Progenitor cell of endocrine pancreas (in vitro differentiated cells): ENCODE measurements around the gene SDK2. TPM values are rescaled to one million over a fixed set of nuclear protein-coding genes. Genes with fewer than 3 reads are reported as not detected.

Source experiments
- DNase-seq: peaks from one replicate; pipeline ENCODE4 v3.0.0; 2021; ENCODE audit warnings: low spot score; ENCODE audit not compliant: unreplicated experiment
- H3K27ac Mint-ChIP-seq: 2 replicates; pipeline ENCODE4 v1.8.0; 2021; ENCODE audit warnings: mild to moderate bottlenecking, moderate library complexity, mixed read lengths
- H3K27me3 Mint-ChIP-seq: 2 replicates; pipeline ENCODE4 v1.8.0; 2021; ENCODE audit warnings: mixed read lengths
- H3K36me3 Mint-ChIP-seq: 2 replicates; pipeline ENCODE4 v1.8.0; 2022; ENCODE audit warnings: mixed read lengths; ENCODE audit not compliant: insufficient read depth
- H3K4me1 Mint-ChIP-seq: 2 replicates; pipeline ENCODE4 v1.8.0; 2021; ENCODE audit warnings: low read depth, mixed read lengths
- H3K4me3 Mint-ChIP-seq: 2 replicates; pipeline ENCODE4 v1.8.0; 2021; ENCODE audit warnings: low read depth, mild to moderate bottlenecking, moderate library complexity, mixed read lengths
- H3K9me3 Mint-ChIP-seq: 2 replicates; pipeline ENCODE4 v1.8.0; 2021; ENCODE audit warnings: low read depth, mixed read lengths
- CTCF ChIP-seq: fragments of 200-600 bp; sonication (generic); IDR thresholded peaks from one replicate; pipeline ENCODE4 v1.5.0; 2021; ENCODE audit warnings: antibody characterized with exemption, mild to moderate bottlenecking; ENCODE audit not compliant: unreplicated experiment
- total RNA-seq: library from RNA; stranded (reverse); gene quantifications from 2 replicates; pipeline ENCODE4 v1.2.1, GENCODE V29; 2021

Gene SDK2
- total RNA-seq, 1 donor from 2014 or later, result 6.7 TPM

DNA sequence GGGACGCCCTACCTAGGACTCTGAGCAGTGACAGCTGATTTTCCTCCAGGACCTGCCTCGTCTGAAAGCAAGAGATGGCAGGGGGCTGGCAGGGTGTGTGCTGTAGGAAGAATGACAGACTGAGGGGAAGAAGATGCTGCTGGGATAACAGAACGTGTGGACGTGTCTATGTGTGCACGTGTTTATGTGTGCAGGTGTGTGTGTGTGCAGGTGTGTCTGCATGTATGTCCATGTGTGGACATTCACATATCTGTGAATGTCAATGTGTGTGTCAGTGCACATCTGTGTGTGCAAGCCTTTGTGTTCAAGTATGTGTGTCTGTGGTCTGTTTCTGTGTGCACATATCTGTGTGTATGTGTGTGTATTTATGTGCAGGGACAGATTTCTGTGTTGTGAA lies 132.5 kb downstream of the SDK2 start:
- DNase-seq, result no peak
- H3K36me3 Mint-ChIP-seq, result no peaks in the 10 kb centered on the region
- H3K27ac Mint-ChIP-seq, result no peak overlapping the region
- peaks cover 3% of the 10 kb centered on the region for H3K27me3 Mint-ChIP-seq
- TF ChIP-seq CTCF, result no peak
- H3K4me1 Mint-ChIP-seq, result peaks cover 8% of the 10 kb centered on the region
- H3K9me3 Mint-ChIP-seq, result no peaks in the 10 kb centered on the region
- no peak overlapping the region for H3K4me3 Mint-ChIP-seq

- no peak overlapping the region for H3K4me3 Mint-ChIP-seq
- no peak for TF ChIP-seq CTCF
- no peak for DNase-seq
- no peaks in the 10 kb centered on the region for H3K9me3 Mint-ChIP-seq
- H3K36me3 Mint-ChIP-seq, result no peaks in the 10 kb centered on the region
- H3K27me3 Mint-ChIP-seq, result peaks cover 3% of the 10 kb centered on the region
- peaks cover 11% of the 10 kb centered on the region for H3K4me1 Mint-ChIP-seq
- no peak overlapping the region for H3K27ac Mint-ChIP-seq
Measured at GRCh38 chr17:73510981-73511718, 133.1 kb downstream of the SDK2 start.

DNA sequence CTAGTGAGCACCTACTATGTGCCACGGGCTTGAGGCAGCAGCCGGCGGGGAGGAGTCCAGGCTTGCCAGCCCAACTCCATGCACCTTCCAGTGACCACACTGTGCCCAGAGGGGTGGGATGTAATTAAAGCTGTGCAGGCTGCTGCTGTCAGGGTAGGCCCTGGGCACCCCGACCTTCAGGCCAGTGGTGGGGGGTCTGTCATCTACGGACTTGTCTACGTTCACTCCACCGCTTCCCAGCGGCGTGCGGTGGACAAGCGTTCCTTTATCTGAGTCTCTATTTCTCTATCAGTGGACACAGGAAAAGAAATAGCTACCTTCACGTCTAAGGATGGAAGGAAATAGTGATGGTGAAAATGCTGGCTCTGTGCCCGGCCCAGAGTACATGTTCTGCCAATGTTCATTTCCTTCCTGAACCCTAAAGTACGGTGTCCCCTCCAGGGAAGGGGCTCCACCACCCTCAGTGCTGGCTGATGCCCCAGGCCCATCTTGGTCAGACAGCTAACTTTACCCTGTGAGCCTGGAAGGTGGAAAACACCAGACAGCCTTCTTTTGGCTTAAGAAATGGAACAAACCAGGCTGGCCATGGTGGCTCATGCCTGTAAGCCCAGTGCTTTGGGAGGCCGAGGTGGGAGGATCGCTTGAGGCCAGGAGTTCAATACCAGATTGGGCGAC lies 135.2 kb downstream of the SDK2 start:
- no peak for DNase-seq
- Mint-ChIP-seq H3K36me3 (no peaks in the 10 kb centered on the region), H3K4me3 (no peak overlapping the region), H3K4me1 (peaks cover 11% of the 10 kb centered on the region), H3K9me3 (no peaks in the 10 kb centered on the region), H3K27ac (no peak overlapping the region), H3K27me3 (peaks cover 3% of the 10 kb centered on the region)
- no peak for TF ChIP-seq CTCF

DNA sequence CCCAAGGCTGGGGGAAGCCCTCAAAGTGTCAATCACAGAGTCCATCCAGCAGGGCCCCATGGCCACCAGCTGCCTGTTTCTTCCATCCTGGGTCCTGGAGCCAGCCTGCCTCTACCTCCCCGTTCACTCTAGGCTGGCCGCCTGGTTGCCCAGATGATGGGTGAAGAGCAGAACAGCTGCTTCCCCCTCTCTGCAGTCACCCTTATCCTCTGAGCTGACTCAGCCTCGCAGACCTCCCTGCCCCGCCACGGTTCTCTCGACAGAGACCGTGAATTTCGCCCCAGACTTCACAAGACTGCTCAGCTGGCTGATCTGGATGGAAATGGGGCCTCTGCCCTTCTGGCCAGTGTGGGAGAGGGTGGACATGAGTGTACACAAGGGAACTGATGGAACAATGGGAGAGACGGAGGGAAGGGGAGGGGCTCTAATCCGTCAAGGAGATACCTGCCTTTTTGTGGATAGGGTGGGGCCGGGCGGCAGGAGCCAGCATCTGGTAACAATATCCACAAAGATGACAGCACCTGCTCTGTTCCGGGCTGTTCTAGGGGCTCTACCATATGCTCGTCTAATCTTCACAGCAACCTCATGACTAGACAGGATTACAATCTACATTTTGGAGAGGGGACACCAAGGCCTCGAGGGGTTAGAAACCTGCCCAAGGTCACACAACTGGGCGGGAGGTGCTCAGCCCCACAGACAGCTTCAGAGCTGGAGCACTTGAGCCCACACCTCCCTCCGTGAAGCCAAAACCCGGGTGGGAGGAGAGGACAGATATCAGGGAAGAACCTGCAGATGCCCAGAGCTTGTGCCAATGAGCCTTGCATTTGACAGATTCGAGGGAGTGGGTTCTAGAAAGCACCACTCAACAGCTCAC lies 136.0 kb downstream of the SDK2 start:
- H3K27ac Mint-ChIP-seq, result peak overlapping the region; percentile 77

More for the DNA sequence above, 136.0 kb downstream of the SDK2 start:
- H3K4me3 Mint-ChIP-seq, result no peak overlapping the region
- no peak for TF ChIP-seq CTCF
- peaks cover 3% of the 10 kb centered on the region for H3K27me3 Mint-ChIP-seq
- H3K9me3 Mint-ChIP-seq, result no peaks in the 10 kb centered on the region
- no peaks in the 10 kb centered on the region for H3K36me3 Mint-ChIP-seq
- H3K4me1 Mint-ChIP-seq, result peaks cover 11% of the 10 kb centered on the region
- no peak for DNase-seq
